B cell (primary cell): Measurements from ENCODE around the gene DNAJC4.

Experiments used
- CTCF ChIP-seq: fragments of 200-600 bp; IDR thresholded peaks from one replicate; pipeline ENCODE4 v1.8.0; 2022; ENCODE audit warnings: antibody characterized with exemption, mild to moderate bottlenecking
- EZH2 ChIP-seq: IDR thresholded peaks from 2 replicates; pipeline ENCODE4 v1.6.1; 2012; ENCODE audit warnings: borderline replicate concordance, low read depth, mild to moderate bottlenecking, moderate library complexity, low read length; ENCODE audit not compliant: insufficient read depth, poor library complexity, severe bottlenecking

GRCh38 chr11:64247729-64248531, 17.6 kb downstream of the DNAJC4 start:
- TF ChIP-seq CTCF: no peak
- no peak for TF ChIP-seq EZH2
